Activated T-helper 1 cell treated with anti-CD3 and anti-CD28 coated beads, Interleukin-2, amount 50 U/mL, for 16 hours (primary cell): Measurements from ENCODE around the gene GALNT14.

Source experiments
- DNase-seq, 2 donors: peaks; one replicate each; pipeline ENCODE4 v3.0.0-alpha.2; 2020; ENCODE audit warnings: low read depth in 1 of 2, low spot score in 1 of 2

GALNT14 gene

GRCh38 chr2:30862054-30862651, 276.1 kb downstream of the GALNT14 start:
- DNase-seq, result no peak

GRCh38 chr2:30860726-30861125, 277.5 kb downstream of the GALNT14 start:
- no peak for DNase-seq
